Activated naive CD4-positive, alpha-beta T cell (primary cell): ENCODE results near the gene AIG1.
"Not testable (repeated sequence)": the region's sequence is repeated elsewhere in the genome, so short reads cannot be mapped to it uniquely, and the experiment has no call there.

Experiments used
- DNase-seq, 4 experiments: peaks; one replicate each; lab custom pipeline; 2025; lab: John Stamatoyannopoulos, UW

AIG1 gene

GRCh38 chr6:143058987-143059386 is 1.7 kb upstream of the AIG1 start:
- DNase-seq = no peak

- DNase-seq = peak in 1 of 4 experiments; percentile 2
Observed at GRCh38 chr6:143059663-143060353, 881 bp upstream of the AIG1 start.

GRCh38 chr6:143060354-143060805 is 309 bp upstream of the AIG1 start:
- DNase-seq = peak; percentile 35 to 62 (median 48)

GRCh38 chr6:143061597-143062385 is 1.1 kb downstream of the AIG1 start:
- no peak for DNase-seq

GRCh38 chr6:143062551-143062950 is 1.9 kb downstream of the AIG1 start:
- no peak for DNase-seq

- DNase-seq = no peak
Observed at GRCh38 chr6:143063631-143064030, 2.9 kb downstream of the AIG1 start.

GRCh38 chr6:143064271-143064670 is 3.6 kb downstream of the AIG1 start:
- no peak for DNase-seq

- DNase-seq = no peak
Observed at GRCh38 chr6:143064951-143065683, 4.4 kb downstream of the AIG1 start.

- no peak for DNase-seq
Observed at GRCh38 chr6:143068001-143068400, 7.3 kb downstream of the AIG1 start.

GRCh38 chr6:143074101-143074500 is 13.4 kb downstream of the AIG1 start:
- no peak for DNase-seq

- DNase-seq = no peak
Observed at GRCh38 chr6:143074670-143075318, 14.1 kb downstream of the AIG1 start.

- DNase-seq = no peak
Observed at GRCh38 chr6:143078468-143079324, 18.0 kb downstream of the AIG1 start.

- no peak for DNase-seq
Observed at GRCh38 chr6:143079325-143079640, 18.6 kb downstream of the AIG1 start.

- DNase-seq = not testable (repeated sequence)
Observed at GRCh38 chr6:143082274-143082673, 21.6 kb downstream of the AIG1 start.

GRCh38 chr6:143084019-143084418 is 23.3 kb downstream of the AIG1 start:
- not testable (repeated sequence) for DNase-seq

GRCh38 chr6:143087335-143087734 is 26.6 kb downstream of the AIG1 start:
- DNase-seq = not testable (repeated sequence)

GRCh38 chr6:143087856-143088255 is 27.2 kb downstream of the AIG1 start:
- DNase-seq = no peak

GRCh38 chr6:143090314-143091044 is 29.8 kb downstream of the AIG1 start:
- DNase-seq = no peak

- DNase-seq = no peak
Observed at GRCh38 chr6:143092768-143093167, 32.1 kb downstream of the AIG1 start.

- DNase-seq = no peak
Observed at GRCh38 chr6:143093290-143093689, 32.6 kb downstream of the AIG1 start.

- DNase-seq = no peak
Observed at GRCh38 chr6:143096403-143096802, 35.7 kb downstream of the AIG1 start.
